WERI-Rb-1 (cell line): ENCODE measurements around the gene FAAP24.
"Not testable (repeated sequence)": the region's sequence is repeated elsewhere in the genome, so short reads cannot be mapped to it uniquely, and the experiment has no call there.

Experiments
- DNase-seq: peaks from one replicate; pipeline ENCODE4 v3.0.0-alpha.2; 2020
- H3K27ac ChIP-seq: fragments of 250-450 bp; sonication (Bioruptor Pico); 2 replicates; pipeline ENCODE4 v1.5.1; 2020; ENCODE audit warnings: mild to moderate bottlenecking, moderate library complexity
- H3K27me3 ChIP-seq: fragments of 250-450 bp; sonication (Bioruptor Pico); 2 replicates; pipeline ENCODE4 v1.5.1; 2021; ENCODE audit warnings: mild to moderate bottlenecking, low read depth, moderate library complexity; ENCODE audit not compliant: insufficient read depth, severe bottlenecking
- H3K36me3 ChIP-seq: fragments of 250-450 bp; sonication (Bioruptor Pico); 2 replicates; pipeline ENCODE4 v1.5.1; 2020; ENCODE audit warnings: mild to moderate bottlenecking, moderate library complexity
- H3K4me3 ChIP-seq: 2 replicates; pipeline ENCODE4 v1.5.1; 2011; ENCODE audit warnings: low read depth, mild to moderate bottlenecking, control low read depth, low read length
- H3K9me3 ChIP-seq: fragments of 250-450 bp; sonication (Bioruptor Pico); 2 replicates; pipeline ENCODE4 v1.5.1; 2021; ENCODE audit warnings: mild to moderate bottlenecking, moderate library complexity; ENCODE audit not compliant: severe bottlenecking
- CTCF ChIP-seq: IDR thresholded peaks from 2 replicates; pipeline ENCODE4 v1.5.1; 2011; ENCODE audit warnings: low read depth, mild to moderate bottlenecking, control low read depth, inconsistent platforms, low read length

Gene FAAP24

GRCh38 chr19:32935629-32936028 lies 36.4 kb upstream of the FAAP24 start:
- Histone ChIP-seq H3K27me3 (no peaks in the 10 kb centered on the region), H3K27ac (no peak overlapping the region), H3K4me3 (no peak overlapping the region), H3K36me3 (peaks cover 3% of the 10 kb centered on the region), H3K9me3 (no peaks in the 10 kb centered on the region)
- DNase-seq = no peak
- TF ChIP-seq CTCF = no peak

- H3K27me3 ChIP-seq = no peaks in the 10 kb centered on the region
- no peak for TF ChIP-seq CTCF
- no peaks in the 10 kb centered on the region for H3K9me3 ChIP-seq
- H3K4me3 ChIP-seq = no peak overlapping the region
- DNase-seq = no peak
- no peak overlapping the region for H3K27ac ChIP-seq
- peaks cover 3% of the 10 kb centered on the region for H3K36me3 ChIP-seq
Measured at GRCh38 chr19:32936065-32936464, 36.0 kb upstream of the FAAP24 start.

DNA sequence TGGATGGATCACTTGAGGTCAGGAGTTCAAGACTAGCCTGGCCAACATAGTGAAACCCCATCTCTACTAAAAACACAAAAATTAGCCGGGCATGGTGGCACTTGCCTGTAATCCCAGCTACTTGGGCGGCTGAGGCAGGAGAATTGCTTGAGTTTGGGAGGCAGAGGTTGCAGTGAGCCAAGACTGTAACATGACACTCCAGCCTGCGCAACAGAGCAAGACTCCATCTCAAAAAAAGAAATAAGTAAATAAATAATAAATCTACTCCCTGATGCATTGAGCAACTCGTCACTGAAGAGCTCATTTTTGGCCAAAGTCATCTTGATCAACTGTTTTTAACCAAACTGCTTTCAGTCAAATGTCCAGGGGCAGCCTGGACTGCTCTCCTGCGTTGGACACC lies 30.8 kb upstream of the FAAP24 start:
- not testable (repeated sequence) for H3K36me3 ChIP-seq, H3K4me3 ChIP-seq, DNase-seq, H3K9me3 ChIP-seq, H3K27ac ChIP-seq, H3K27me3 ChIP-seq

DNA sequence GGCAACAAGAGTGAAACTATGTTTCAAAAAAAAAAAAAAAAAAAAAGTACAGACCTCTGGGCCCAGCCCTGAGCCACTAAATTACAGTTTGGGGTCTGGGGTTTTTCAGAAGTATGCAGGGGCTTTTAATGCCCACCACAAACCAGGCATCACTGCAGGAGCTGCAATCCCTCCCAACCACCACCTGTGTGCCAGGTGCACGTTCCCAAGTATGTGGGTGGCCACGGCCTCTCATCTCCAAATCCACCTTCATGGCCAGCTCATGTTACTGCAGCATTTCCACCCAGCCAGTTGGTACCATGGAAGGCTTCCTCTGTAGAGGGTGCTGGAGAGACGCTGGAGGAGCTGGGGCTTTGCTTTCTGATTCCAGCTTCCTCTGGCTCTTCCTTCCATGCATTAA lies 26.8 kb upstream of the FAAP24 start:
- TF ChIP-seq CTCF = no peak

GRCh38 chr19:32966750-32967149 lies 5.3 kb upstream of the FAAP24 start:
- H3K27ac ChIP-seq = no peak overlapping the region

More for the DNA sequence above, 26.8 kb upstream of the FAAP24 start:
- no peak overlapping the region for H3K27ac ChIP-seq
- no peaks in the 10 kb centered on the region for H3K9me3 ChIP-seq
- peaks cover 15% of the 10 kb centered on the region for H3K36me3 ChIP-seq
- no peak overlapping the region for H3K4me3 ChIP-seq
- no peaks in the 10 kb centered on the region for H3K27me3 ChIP-seq
- DNase-seq = no peak

GRCh38 chr19:32969549-32969948 lies 2.5 kb upstream of the FAAP24 start:
- no peak for TF ChIP-seq CTCF
- Histone ChIP-seq H3K4me3 (no peak overlapping the region), H3K27me3 (no peaks in the 10 kb centered on the region), H3K36me3 (peaks cover 13% of the 10 kb centered on the region), H3K27ac (no peak overlapping the region), H3K9me3 (no peaks in the 10 kb centered on the region)
- DNase-seq = no peak

More at GRCh38 chr19:32966750-32967149, 5.3 kb upstream of the FAAP24 start:
- Histone ChIP-seq H3K27me3 (no peaks in the 10 kb centered on the region), H3K36me3 (peaks cover 28% of the 10 kb centered on the region), H3K9me3 (no peaks in the 10 kb centered on the region), H3K4me3 (no peak overlapping the region)
- no peak for TF ChIP-seq CTCF
- DNase-seq = no peak
